Endothelial cell (in vitro differentiated cells): ENCODE measurements around the gene TIMP1. TPM values are rescaled to one million over a fixed set of nuclear protein-coding genes. Genes with fewer than 3 reads are reported as not detected.

Experiments used
- DNase-seq: peaks from one replicate; pipeline ENCODE4 v3.0.0; 2021; ENCODE audit warnings: low spot score
- H3K27ac Mint-ChIP-seq: one replicate; pipeline ENCODE4 v1.8.0; 2021; ENCODE audit warnings: mixed read lengths, inconsistent platforms; ENCODE audit not compliant: unreplicated experiment
- H3K27me3 Mint-ChIP-seq: one replicate; pipeline ENCODE4 v1.8.0; 2021; ENCODE audit warnings: mild to moderate bottlenecking, moderate library complexity, mixed read lengths, inconsistent platforms; ENCODE audit not compliant: unreplicated experiment
- H3K36me3 Mint-ChIP-seq: one replicate; pipeline ENCODE4 v1.8.0; 2021; ENCODE audit warnings: mild to moderate bottlenecking, low read depth, mixed read lengths, inconsistent platforms; ENCODE audit not compliant: unreplicated experiment
- H3K4me1 Mint-ChIP-seq: one replicate; pipeline ENCODE4 v1.8.0; 2021; ENCODE audit warnings: mild to moderate bottlenecking, mixed read lengths, inconsistent platforms; ENCODE audit not compliant: unreplicated experiment
- H3K4me3 Mint-ChIP-seq: one replicate; pipeline ENCODE4 v1.8.0; 2021; ENCODE audit warnings: mild to moderate bottlenecking, mixed read lengths, inconsistent platforms; ENCODE audit not compliant: unreplicated experiment
- H3K9me3 Mint-ChIP-seq: one replicate; pipeline ENCODE4 v1.8.0; 2021; ENCODE audit warnings: mixed read lengths, inconsistent platforms; ENCODE audit not compliant: unreplicated experiment
- CTCF ChIP-seq: fragments of 200-600 bp; sonication (generic); IDR thresholded peaks from one replicate; pipeline ENCODE4 v1.5.0; 2021; ENCODE audit warnings: antibody characterized with exemption; ENCODE audit not compliant: unreplicated experiment
- total RNA-seq: library from RNA; stranded (reverse); fragmentation: NEBNext Ultra II Directional; extraction: Animal tissue kit (Norgen Biotek cat#: 25700); gene quantifications from one replicate; pipeline ENCODE4 v1.2.1, GENCODE V29; 2021; ENCODE audit not compliant: unreplicated experiment

The TIMP1 gene
- total RNA-seq, 1 donor from 2014 or later: 267 TPM

- no peaks in the 10 kb centered on the region for H3K36me3 Mint-ChIP-seq
- H3K27ac Mint-ChIP-seq: peak overlapping the region; percentile 86
- TF ChIP-seq CTCF: no peak
- peaks cover 9% of the 10 kb centered on the region for H3K4me1 Mint-ChIP-seq
- no peak overlapping the region for H3K4me3 Mint-ChIP-seq
- no peak for DNase-seq
- no peaks in the 10 kb centered on the region for H3K9me3 Mint-ChIP-seq
- H3K27me3 Mint-ChIP-seq: peaks cover 3% of the 10 kb centered on the region
These were observed 28.3 kb downstream of the TIMP1 start for GRCh38 chrX:47610511-47610910.

- H3K4me1 Mint-ChIP-seq: peaks cover 9% of the 10 kb centered on the region
- no peak overlapping the region for H3K27ac Mint-ChIP-seq
- H3K4me3 Mint-ChIP-seq: no peak overlapping the region
- H3K9me3 Mint-ChIP-seq: no peaks in the 10 kb centered on the region
- DNase-seq: no peak
- H3K27me3 Mint-ChIP-seq: peaks cover 2% of the 10 kb centered on the region
- no peak for TF ChIP-seq CTCF
- no peaks in the 10 kb centered on the region for H3K36me3 Mint-ChIP-seq
These were observed 29.3 kb downstream of the TIMP1 start for GRCh38 chrX:47611489-47611888.

GRCh38 chrX:47611926-47612325 lies 29.7 kb downstream of the TIMP1 start:
- Mint-ChIP-seq H3K36me3 (no peaks in the 10 kb centered on the region), H3K4me1 (peaks cover 9% of the 10 kb centered on the region), H3K4me3 (no peak overlapping the region), H3K27ac (no peak overlapping the region), H3K27me3 (peaks cover 2% of the 10 kb centered on the region), H3K9me3 (no peaks in the 10 kb centered on the region)
- DNase-seq: no peak
- TF ChIP-seq CTCF: no peak

- no peak overlapping the region for H3K4me3 Mint-ChIP-seq
These were observed 30.2 kb downstream of the TIMP1 start for GRCh38 chrX:47612418-47612817.

GRCh38 chrX:47613082-47613481 lies 30.8 kb downstream of the TIMP1 start:
- Mint-ChIP-seq H3K9me3 (no peaks in the 10 kb centered on the region), H3K27me3 (peaks cover 5% of the 10 kb centered on the region), H3K27ac (no peak overlapping the region), H3K4me1 (peaks cover 9% of the 10 kb centered on the region), H3K4me3 (no peak overlapping the region), H3K36me3 (no peaks in the 10 kb centered on the region)
- no peak for TF ChIP-seq CTCF
- DNase-seq: no peak

More at GRCh38 chrX:47612418-47612817, 30.2 kb downstream of the TIMP1 start:
- peaks cover 9% of the 10 kb centered on the region for H3K4me1 Mint-ChIP-seq
- H3K27me3 Mint-ChIP-seq: peaks cover 2% of the 10 kb centered on the region
- DNase-seq: no peak
- no peaks in the 10 kb centered on the region for H3K36me3 Mint-ChIP-seq
- H3K27ac Mint-ChIP-seq: no peak overlapping the region
- no peak for TF ChIP-seq CTCF
- H3K9me3 Mint-ChIP-seq: no peaks in the 10 kb centered on the region
